RCC 7860 (cell line): Measurements from ENCODE around the gene GTF2I.
"Not testable (repeated sequence)": the region's sequence is repeated elsewhere in the genome, so short reads cannot be mapped to it uniquely, and the experiment has no call there.

Experiments used
- DNase-seq: peaks from one replicate; pipeline ENCODE4 v3.0.0-alpha.2; 2015; ENCODE audit warnings: low spot score
- FAIRE-seq: peaks from 2 replicates; lab custom pipeline; 2012; peaks lifted over from hg19 to GRCh38; lab: Jason Lieb, UNC

GTF2I gene

DNA sequence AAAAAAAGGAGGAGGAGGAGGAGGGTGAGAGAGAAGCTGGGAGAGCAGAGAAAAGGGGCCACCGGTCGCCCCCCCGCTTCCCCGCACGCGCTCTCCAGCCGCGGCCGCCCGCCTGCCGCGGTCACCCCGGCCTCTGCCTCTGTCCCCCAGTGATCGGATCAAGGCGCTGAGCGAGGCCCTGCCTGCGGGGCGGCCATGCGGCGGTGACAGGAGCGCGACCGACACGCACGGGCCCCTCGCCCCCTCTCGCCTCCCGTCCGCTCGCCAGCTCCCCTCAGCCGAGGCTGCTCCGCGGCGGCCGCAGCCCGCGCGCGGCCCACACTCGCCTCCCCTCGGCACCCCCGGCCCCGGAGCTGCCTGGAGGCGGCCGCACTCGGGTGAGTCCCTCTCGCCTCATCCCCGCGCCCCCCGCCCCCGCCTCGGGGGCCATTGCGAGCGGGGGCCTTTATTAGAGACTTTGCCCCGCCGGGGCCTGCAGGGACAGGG is at the start of gene GTF2I:
TSS of gene GTF2I (plus strand) at position 27 of the 486 bp plus-strand sequence. CDS start 31,411 bp downstream, outside the sequence.
- no peak for FAIRE-seq
- no peak for DNase-seq

DNA sequence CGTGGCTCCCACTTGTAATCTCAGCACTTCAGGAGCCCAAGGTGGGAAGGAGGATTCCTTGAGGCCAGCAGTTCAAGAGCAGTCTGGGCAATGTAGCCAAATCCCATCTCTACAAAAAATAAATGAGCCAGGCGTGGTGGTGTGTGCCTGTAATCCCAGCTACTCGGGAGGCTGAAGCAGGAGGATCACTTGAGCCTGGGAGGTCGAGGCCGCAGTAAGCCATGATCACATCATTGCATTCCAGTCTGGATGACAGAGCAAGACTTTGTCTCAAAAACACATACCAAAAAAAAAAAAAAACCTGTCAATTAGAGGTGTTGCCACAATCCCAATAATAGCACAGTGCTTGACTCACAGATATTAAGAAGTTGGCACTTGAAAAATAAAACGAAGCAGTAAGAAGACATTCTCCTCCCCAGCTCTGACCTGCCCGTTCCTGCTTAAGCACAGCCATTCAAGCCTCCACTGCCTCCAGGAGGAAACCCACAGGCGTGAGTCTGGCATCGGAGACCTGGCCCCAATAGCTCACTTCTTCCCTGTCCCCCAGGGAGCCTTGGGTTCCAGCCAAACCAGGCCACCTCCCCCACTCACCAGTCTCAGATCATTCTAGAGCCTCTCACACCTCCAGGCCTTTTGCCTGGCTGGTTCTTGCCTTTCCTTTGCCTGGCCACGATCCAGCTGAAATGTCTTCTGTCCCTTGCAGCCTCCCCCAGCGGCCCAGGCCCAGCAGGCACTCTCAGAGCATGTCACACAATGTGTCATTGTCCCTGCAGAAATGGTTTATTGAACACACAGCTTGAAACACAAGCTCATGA is 45.3 kb upstream of the GTF2I start:
- FAIRE-seq = peak; percentile 79
- DNase-seq = peak; percentile 82

DNA sequence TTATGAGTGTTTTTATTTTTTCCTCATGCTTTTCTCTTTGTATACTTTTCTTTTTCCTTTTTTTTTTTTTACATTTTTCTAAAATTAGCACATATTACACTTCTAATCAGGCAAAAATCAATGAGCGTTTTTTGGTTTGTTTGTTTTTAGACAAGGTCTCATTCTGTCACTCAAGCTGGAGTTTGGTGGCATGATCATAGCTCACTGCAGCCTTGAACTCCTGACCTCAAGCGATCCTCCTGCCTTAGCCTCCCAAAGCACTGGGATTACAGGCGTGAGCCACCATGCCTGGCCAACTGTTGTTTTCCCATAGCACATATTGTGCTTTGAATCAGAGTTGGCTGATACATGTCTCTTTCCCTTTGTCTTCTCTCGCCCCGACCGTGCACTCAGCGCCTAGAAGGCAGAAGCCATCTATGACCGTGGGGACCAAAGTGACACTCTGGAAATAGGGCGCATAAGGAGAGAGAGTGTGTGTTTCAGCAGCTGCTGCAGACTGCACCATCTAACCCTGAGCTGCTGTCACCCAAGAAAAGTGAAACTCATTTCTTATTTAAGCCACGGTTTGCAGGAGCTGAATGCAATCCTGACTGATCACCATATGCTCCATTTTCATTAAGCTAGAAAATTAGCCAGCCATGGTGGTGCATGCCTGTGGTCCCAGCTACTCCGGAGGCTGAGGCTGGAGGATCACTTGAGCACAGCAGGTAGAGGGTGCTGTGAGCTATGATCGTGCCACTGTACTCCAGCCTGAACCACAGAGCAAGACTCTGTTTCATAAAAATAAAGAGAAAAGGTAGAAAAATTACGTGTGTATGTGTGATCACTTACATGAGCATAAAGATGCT is 41.4 kb upstream of the GTF2I start:
- FAIRE-seq (no peak), DNase-seq (no peak)

DNA sequence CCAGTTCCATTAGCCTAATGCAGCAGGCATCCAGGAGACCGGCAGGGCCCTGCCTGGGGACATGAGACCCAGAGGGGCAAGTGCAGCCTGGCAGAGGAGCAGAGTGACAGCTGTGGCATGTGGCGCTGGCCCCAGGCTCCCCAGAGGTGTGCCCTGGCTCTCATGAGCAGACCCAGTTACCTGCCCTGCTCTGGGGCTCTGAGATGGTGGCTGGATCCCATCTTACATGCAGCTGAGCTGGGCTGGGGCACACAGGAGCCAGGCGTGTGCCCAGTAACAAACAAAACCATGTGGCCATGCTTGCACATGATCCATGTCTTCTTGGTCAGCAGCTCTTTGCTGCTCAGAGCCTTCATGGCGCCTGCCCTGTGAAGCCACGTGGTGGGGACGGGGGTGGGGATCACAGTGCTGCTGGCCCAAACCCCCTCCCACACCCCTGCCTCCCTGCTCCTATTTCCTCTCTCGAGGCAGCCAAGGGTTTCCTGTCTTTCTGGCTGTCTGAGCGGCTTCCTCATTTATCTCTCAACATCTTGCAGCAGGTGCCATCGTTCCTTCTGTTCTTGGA is 40.3 kb upstream of the GTF2I start:
- FAIRE-seq (no peak), DNase-seq (no peak)

DNA sequence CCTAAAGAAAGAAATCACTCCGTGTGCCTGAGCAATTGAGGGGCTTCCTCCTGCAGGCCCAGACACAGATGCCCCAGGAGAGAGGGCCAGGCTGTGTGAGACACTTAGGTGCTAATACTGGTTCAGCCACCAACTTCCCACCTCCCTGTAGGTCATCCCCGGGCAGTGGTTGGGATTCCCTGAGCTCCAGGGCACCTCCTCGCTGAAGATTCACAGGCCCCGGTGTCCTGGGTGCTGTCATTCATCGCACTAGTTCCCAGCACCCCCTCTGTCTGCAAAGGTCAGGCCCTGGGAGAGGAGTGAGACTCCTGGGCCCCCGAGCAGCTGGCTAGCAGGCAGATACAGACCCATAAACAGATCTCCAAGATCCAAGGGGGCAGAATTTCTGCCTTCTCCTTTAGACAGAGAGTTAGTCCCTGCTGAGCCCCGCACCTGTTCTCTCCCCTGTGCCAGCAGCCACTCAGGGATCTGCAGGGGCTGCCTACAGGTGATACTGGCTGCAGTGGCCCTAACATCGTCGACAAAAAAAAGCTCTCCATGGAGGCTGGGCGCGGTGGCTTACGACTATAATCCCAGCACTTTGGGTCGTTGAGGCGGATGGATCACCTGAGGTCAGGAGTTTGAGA is 38.2 kb upstream of the GTF2I start:
- no peak for DNase-seq
- FAIRE-seq = no peak

DNA sequence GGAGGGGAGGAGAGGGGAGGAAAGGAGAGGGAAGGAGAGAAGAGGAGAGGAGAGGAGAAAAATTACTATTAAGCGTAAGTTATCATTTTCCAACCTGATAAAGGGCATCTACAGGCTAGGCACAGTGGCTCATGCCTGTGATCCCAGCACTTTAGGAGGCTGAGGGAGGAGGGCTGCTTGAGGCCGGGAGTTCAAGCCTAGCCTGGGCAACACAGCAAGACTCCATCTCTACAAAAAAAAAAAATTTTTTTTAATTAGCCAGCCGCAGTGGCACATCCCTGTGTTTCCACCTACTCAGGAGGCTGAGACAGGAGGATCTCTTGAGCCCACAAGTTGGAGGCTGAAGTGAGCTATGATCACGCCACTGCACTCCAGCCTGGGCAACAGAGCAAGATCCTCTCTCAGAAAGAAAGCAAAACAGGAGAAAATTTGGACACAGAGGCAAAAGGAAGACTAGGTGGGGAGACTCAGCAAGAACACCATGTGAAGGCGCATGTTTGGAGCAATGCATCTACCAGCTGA is 35.2 kb upstream of the GTF2I start:
- FAIRE-seq (no peak), DNase-seq (no peak)

DNA sequence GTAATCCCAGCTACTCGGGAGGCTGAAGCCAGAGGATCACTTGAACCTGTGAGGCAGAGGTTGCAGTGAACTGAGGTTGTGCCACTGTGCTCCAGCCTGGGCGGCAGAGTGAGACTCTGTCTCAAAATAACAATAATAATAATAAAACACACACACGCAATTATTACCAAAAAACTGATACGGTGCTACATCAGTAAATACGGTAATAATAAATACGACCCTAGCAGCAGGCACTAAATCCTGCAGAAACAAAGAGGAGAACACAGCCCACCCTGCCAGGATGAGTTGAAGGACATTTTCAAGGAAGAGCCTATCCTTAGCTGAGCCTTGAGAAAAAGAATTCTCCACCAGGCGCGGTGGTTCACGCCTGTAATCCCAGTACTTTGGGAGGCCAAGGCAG is 34.4 kb upstream of the GTF2I start:
- FAIRE-seq (no peak), DNase-seq (no peak)

DNA sequence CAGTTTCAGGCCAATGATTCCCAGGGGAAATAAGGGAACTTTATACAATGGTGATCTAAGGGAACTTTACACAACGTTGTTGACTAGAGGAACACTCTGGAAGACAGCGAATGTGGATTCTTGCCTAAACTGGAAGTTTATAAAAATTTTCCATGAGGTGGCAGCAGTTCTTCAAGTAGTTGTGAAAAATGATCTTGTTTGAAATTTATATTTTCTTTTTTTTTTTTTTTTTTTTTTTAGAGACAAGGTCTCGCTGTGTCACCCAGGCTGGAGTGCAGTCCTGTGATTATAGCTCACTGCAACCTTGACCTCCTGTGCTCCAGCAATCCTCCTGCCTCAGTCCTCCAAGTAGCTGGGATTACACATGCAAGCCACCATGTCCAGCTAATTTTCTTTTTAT is 32.1 kb upstream of the GTF2I start:
- FAIRE-seq (no peak), DNase-seq (peak; percentile 6)

DNA sequence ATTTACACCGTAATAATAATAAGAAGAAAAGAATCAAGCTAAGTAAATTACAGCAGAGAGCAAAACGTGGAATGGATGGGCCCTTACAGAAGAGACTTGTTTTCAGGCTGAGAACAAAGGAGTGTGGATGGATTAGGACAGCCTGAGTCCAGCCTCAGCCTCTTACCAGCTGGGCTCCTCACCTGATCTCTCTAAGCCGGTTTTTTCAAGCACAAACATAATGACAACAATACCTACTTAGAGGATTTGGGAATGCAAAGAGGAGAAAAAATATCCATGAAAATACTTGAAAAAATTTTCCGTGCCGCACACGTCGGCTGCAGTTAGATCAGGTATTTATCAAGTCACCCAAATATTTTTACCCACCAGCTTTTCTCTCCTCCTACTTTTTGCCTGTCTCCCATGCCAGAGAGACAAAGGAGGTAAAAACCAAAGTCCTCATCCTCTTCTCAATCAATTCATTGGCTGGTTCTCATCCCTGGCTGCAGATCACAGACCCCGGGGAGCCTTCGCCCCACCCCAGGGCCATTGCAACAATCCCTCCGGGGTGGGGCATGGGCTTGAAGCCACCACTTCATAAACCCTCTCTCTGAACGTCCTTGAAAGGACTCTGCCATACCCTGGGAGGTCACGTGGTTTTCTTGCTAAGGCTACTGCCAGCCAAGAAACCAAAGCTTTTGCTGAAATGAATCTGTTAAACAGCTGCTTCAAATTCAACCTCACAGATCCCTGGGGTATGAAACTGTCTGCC is 29.7 kb upstream of the GTF2I start:
- DNase-seq (no peak), FAIRE-seq (no peak)

DNA sequence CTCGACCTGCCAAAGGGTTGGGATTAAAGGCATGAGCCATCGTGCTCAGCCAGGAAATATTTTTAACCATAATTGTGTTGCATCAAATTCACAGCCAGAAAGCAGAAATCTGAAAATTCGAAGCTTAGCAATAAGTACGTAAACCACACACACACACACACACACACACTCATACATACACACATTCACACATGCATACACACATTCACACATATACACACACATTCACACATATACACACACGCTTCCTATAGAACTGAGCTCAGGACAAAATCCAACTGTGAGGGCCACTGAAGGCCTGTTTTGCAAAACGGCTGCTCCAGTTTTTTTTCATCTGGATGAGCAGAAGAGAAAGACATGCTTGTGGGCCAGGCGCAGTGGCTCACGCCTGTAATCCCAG is 25.0 kb upstream of the GTF2I start:
- FAIRE-seq (no peak), DNase-seq (no peak)

DNA sequence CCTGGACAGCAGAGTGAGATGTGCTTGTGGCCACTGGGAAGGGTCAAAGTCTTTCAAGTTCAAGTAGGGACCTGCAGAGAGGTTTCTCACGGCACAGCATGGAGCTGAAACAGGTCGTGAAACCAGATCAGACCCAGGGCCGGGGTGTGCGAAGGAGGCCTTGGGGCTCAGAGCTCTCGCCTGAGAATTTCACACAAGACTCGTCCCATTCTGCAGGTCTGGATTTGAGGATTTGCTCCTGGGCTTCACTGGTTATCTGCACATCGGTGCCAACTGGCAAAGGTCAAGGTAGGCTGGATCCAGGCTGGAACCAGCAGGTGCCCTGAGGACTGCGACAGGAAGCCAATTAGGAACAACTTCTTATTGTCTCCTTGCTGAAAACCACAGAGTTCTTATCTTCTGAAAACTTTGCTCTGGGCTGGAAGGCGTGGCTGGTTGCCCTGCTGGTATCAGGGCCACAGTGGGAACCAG is 24.0 kb upstream of the GTF2I start:
- DNase-seq (no peak), FAIRE-seq (no peak)

DNA sequence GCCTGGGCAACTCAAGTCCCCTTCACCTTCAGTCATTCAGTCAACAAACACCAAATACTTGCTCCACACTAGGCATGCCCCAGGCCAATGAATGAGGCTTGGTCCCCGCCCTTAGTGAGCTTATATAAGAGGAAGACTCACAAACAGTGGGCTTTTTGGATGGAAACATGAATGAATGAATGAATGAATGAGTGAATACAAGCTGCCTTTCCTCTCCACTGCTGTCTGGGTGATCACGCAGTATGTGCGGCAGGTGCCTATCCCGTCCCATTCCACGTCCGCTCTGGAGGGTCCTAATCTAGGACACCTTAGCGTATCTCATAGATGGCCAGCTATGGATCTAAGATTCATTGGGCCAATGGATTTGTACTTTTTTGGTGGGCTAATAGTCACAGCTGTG is 19.8 kb upstream of the GTF2I start:
- FAIRE-seq = no peak
- no peak for DNase-seq

DNA sequence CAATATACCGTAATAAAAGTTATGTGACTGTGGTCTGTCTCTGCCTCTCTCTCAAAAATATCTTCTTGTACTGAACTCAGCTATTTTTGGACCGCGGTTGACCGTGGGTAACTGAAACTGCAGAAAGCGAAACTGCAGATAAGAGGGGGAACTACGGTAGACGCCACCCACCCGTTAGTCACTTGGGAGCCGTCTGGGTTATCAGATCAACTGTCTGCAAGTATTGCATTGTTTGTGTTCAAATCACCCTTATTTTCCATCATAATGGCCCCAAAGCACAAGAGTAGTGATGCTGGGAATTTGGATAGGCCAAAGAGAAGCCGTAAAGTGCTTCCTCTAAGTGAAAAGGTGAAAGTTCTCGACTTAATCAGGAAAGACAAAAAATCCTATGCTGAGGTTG is 7.5 kb upstream of the GTF2I start:
- peak; percentile 62 for FAIRE-seq
- DNase-seq = peak; percentile 71

DNA sequence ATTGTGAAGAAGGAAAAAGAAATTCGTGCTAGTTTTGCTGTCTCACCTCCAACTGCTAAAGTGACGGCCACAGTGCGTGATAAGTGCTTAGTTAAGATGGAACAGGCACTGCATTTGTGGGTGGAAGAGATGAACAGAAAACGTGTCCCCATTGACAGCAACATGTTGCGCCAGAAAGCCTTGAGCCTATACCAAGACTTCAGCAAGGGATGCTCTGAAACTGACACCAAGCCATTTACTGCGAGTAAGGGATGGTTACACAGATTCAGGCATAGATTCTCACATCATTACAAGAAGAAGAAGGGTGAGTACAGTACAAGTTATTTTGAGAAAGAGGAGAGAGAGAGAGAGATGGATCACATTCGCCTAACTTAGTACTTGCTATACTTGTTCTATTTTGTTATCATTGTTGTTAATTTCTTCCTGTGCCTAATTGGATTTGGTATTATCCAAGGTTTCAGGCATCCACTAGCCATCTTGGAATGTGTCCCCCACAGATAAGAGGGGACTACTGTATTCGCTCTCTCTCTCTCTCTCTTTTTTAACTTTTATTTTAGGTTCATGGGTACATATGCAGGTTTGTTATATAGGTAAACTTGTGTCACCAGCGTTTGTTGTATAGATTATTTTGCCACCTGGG is 6.9 kb upstream of the GTF2I start:
- not testable (repeated sequence) for FAIRE-seq, DNase-seq

DNA sequence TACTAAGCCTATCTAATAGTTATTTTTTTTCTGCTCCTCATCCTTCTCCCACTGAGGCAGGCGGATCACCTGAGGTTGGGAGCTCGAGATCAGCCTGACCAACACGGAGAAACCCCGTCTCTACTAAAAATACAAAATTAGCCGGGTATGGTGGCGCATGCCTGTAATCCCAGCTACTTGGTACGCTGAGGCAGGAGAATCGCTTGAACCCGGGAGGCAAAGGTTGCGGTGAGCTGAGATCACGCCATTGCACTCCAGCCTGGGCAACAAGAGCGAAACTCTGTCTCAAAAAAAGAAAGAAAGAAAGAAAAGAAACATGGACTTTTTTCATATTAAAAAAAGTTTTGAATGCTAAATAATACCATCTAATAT is 6.4 kb upstream of the GTF2I start:
- FAIRE-seq = not testable (repeated sequence)

DNA sequence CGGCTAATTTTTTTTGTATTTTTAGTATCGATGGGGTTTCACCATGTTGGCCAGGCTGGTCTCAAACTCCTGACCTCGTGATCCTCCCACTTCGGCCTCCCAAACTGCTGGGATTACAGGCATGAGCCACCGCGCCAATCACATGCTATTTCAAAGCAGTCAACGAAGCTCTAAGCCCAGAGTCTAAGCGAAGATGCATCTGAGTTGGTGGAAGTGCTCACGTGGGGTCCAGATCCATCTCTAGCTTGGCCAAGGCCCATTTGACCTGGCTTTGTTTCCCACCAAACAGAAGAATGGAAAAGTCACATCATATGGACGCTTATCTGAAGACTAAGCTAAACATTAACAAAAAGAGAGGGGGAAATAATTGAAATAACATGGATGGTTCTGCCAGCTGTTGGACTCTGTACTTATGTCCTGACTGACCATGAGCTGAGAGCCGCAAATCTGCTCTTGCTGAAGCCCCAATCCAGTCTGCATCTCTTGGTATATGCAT is 3.8 kb upstream of the GTF2I start:
- DNase-seq (no peak), FAIRE-seq (no peak)

More for the DNA sequence above, 6.4 kb upstream of the GTF2I start:
- DNase-seq = not testable (repeated sequence)

DNA sequence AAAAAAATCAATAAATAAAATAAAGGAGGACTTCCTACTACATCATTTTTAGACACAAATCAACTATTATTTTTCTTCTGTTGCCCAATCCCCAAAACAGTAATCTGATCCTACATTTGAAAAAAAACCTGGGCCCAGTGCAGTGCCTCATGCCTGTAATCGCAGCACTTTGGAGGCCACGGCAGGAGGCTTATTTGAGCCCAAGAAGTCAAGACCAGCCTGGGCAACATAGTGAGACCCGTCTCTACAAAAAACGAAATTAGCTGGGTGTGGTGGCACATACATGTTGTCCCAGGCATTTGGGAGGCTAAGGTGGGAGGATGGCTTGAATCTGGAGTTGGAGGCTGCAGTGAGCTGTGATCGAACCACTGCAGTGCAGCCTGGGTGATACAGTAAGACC is 2.7 kb upstream of the GTF2I start:
- DNase-seq = no peak
- no peak for FAIRE-seq

DNA sequence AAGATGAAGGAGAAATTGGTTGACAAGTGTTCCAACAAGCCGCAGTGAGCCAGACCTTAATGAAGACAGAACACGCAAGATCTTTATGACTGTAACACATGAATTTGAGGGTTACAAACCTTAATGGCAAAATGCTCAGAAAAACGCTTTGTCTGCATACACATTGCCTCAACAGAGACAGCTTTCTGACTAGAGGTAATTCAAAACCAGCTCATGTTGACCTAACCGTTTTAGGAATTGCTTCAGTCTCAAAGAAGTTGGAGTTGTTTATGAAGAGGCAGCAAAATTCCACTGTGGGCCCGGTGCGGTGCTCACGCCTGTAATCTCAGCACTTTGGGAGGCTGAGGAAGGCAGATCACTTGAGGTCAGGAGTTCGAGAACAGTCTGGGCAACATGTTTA is 2.2 kb upstream of the GTF2I start:
- FAIRE-seq = no peak
- no peak for DNase-seq

DNA sequence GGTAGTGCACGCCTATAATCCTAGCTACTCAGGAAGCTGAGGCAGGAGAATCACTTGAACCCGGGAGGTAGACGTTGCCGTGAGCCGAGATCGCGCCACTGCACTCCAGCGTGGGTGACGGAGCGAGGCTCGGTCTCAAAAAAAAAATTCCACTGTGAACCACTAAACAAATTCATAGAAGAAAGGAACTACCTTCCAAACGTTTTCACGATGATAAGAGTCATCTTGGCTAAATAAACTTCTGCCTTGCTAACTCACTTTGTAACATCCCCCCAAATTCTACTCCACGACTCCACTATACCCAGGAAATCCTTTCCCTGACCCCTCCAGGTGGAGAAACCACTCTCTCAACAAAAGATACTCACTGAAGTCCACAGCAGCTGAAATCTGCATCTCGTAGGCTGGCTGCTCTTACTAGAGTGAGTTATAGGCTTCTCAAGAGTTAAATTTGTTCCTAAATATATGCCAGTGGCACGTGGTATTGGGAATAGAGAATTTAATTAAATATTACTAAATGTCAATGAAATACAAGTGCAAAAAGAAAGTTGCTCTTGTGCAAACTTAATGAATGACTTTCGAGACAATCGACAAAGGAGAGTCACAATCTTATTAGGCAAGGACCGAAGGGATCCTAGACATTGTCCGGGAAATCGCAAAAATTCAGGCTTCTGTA is 1.6 kb upstream of the GTF2I start:
- no peak for FAIRE-seq

More for the DNA sequence above, 1.6 kb upstream of the GTF2I start:
- DNase-seq = no peak
